Measurements from ENCODE around the gene TTC21A.

DNA sequence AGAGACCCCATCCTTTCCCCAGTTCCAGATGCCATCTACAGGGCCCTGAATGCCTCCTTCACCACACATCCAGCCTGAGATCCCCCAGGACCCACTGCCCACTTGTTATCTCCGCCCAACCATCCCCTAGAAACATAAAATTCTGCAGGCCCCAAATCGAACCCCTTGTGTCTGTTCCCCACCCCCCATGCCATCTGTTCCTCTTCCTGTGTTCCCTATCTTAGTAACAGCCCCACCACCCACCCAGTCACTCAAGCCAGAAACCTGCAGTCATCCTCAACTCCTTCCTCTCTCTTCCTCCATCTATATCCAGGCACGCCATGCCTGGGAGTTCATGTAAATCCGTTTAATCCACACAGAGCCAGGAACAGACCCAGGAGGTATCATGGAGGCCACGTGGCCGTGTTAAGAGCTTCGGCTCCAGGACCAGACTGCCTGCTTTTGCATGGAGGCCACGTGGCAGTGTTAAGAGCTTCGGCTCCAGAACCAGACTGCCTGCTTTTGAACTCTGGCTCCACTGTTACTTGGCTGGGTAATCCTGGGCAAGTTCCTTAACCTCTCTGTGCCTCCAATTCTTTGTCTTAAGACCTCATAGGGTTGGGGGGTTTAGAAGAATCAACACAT is 41.1 kb downstream of the TTC21A start:
- TF ChIP-seq CTCF (IDR thresholded peaks at IDR 0.05; ENCODE audit: poor library complexity), result no peak
- TF ChIP-seq EZH2 (IDR thresholded peaks at IDR 0.05; ENCODE audit: borderline replicate concordance), result no peak

All from hepatocyte (in vitro differentiated cells).